SK-N-SH (cell line): ENCODE results near the gene POLD3. TPM values are rescaled to one million over a fixed set of nuclear protein-coding genes. Genes with fewer than 3 reads are reported as not detected.

Experiments
- CTCF ChIA-PET: fragments of 300-600, 350-600 bp; formaldehyde crosslinking; extraction: SDS; loops from one replicate; lab custom pipeline; 2021; lab: Yijun Ruan, JAX
- POLR2A ChIA-PET: fragments of 350-600 bp; sonication (Branson Sonifier 250); formaldehyde crosslinking; extraction: SDS; loops from one replicate; lab custom pipeline; 2020; ENCODE audit warnings: antibody characterized with exemption, inconsistent platforms; lab: Yijun Ruan, JAX
- DNase-seq: peaks from one replicate; pipeline ENCODE4 v3.0.0; 2012
- H2AFZ ChIP-seq: fragments of 200-600 bp; sonication (generic); 2 replicates; pipeline ENCODE4 v1.8.1; 2016; ENCODE audit warnings: antibody characterized with exemption, mild to moderate bottlenecking, low read depth
- H3F3A ChIP-seq: fragments of 200-600 bp; sonication (generic); replicated peaks from 2 replicates; pipeline ENCODE3; 2016; ENCODE audit warnings: antibody characterized with exemption, mild to moderate bottlenecking; ENCODE audit not compliant: insufficient read depth
- H3K27ac ChIP-seq, 2 experiments: fragments of 200-500 bp in 1 of 2; fragments of 200-600 bp in 1 of 2; sonication (Bioruptor generic) in 1 of 2; sonication (generic), shearing (Covaris generic) in 1 of 2; 2 replicates each; pipeline versions ENCODE4 v1.5.1 to v1.6.1; 2014 to 2016; ENCODE audit warnings: low read depth in 2 of 2, inconsistent platforms in 1 of 2, low read length in 1 of 2, mild to moderate bottlenecking in 1 of 2, mixed read lengths in 1 of 2
- H3K27me3 ChIP-seq: fragments of 200-600 bp; sonication (generic), shearing (Covaris generic); 2 replicates; pipeline ENCODE4 v1.6.1; 2016; ENCODE audit warnings: mixed run types; ENCODE audit not compliant: insufficient read depth
- H3K36me3 ChIP-seq, 2 experiments: fragments of 200-500 bp in 1 of 2; fragments of 200-600 bp in 1 of 2; sonication (Bioruptor generic) in 1 of 2; sonication (generic) in 1 of 2; replicated peaks in 1 of 2; 2 replicates each; pipeline versions ENCODE3 to v1.5.1; 2014 to 2016; ENCODE audit warnings: low read length in 1 of 2, mild to moderate bottlenecking in 1 of 2; ENCODE audit not compliant: insufficient read depth in 2 of 2, control insufficient read depth in 1 of 2
- H3K4me1 ChIP-seq, 2 experiments: fragments of 200-500 bp in 1 of 2; fragments of 200-600 bp in 1 of 2; sonication (Bioruptor generic) in 1 of 2; sonication (generic), shearing (Covaris generic) in 1 of 2; 2 replicates each; pipeline versions ENCODE4 v1.5.1 to v1.6.1; 2014 to 2016; ENCODE audit warnings: low read depth in 1 of 2, low read length in 1 of 2, mixed run types in 1 of 2; ENCODE audit not compliant: insufficient read depth in 2 of 2, control insufficient read depth in 1 of 2
- H3K4me2 ChIP-seq: fragments of 200-600 bp; sonication (generic), shearing (Covaris generic); 2 replicates; pipeline ENCODE4 v1.6.1; 2017; ENCODE audit warnings: mixed run types
- H3K4me3 ChIP-seq, 2 experiments: fragments of 200-500 bp in 1 of 2; fragments of 200-600 bp in 1 of 2; sonication (Bioruptor generic) in 1 of 2; sonication (generic), shearing (Covaris generic) in 1 of 2; 2 replicates each; pipeline versions ENCODE4 v1.5.1 to v1.8.1; 2014 to 2016; ENCODE audit warnings: low read depth in 2 of 2, inconsistent platforms in 1 of 2, low read length in 1 of 2, mild to moderate bottlenecking in 1 of 2, mixed read lengths in 1 of 2, moderate library complexity in 1 of 2
- H3K79me2 ChIP-seq: fragments of 200-600 bp; sonication (generic); 2 replicates; pipeline ENCODE4 v1.8.1; 2017; ENCODE audit warnings: mild to moderate bottlenecking; ENCODE audit not compliant: insufficient read depth
- H3K9ac ChIP-seq: fragments of 200-600 bp; sonication (generic); 2 replicates; pipeline ENCODE4 v1.6.1; 2017; ENCODE audit warnings: mixed run types
- H3K9me2 ChIP-seq: fragments of 200-600 bp; sonication (generic); 2 replicates; pipeline ENCODE4 v1.6.1; 2017; ENCODE audit warnings: mixed run types
- H3K9me3 ChIP-seq: fragments of 200-600 bp; sonication (generic); 2 replicates; pipeline ENCODE4 v1.6.1; 2017; ENCODE audit warnings: mixed run types, mild to moderate bottlenecking, moderate library complexity
- H4K20me1 ChIP-seq: fragments of 200-600 bp; sonication (generic); 2 replicates; pipeline ENCODE4 v1.6.1; 2017; ENCODE audit warnings: mild to moderate bottlenecking, mixed run types; ENCODE audit not compliant: insufficient read depth
- ELF1 ChIP-seq: IDR thresholded peaks from 2 replicates; pipeline ENCODE4 v1.4.0; 2012
- EP300 ChIP-seq, 2 experiments: IDR thresholded peaks; 2 replicates each; pipeline versions ENCODE4 v1.4.0 to v1.6.1; 2012; ENCODE audit warnings: borderline replicate concordance in 1 of 2, low read depth in 1 of 2, low read length in 1 of 2
- EZH2phosphoT487 ChIP-seq: fragments of 200-600 bp; sonication (generic); IDR thresholded peaks from 2 replicates; pipeline ENCODE4 v1.6.1; 2017; ENCODE audit warnings: low read depth, mixed run types, mild to moderate bottlenecking, antibody characterized with exemption, moderate library complexity, borderline replicate concordance
- FOSL2 ChIP-seq: IDR thresholded peaks from 2 replicates; pipeline ENCODE4 v1.4.0; 2012; ENCODE audit warnings: low read depth, mild to moderate bottlenecking, moderate library complexity, borderline replicate concordance
- FOXJ3 ChIP-seq: sonication (generic); formaldehyde crosslinking; IDR thresholded peaks from 2 replicates; pipeline ENCODE4 v1.5.1; 2020; ENCODE audit warnings: mild to moderate bottlenecking, missing genetic modification reagents
- GATA2 ChIP-seq: sonication (generic); formaldehyde crosslinking; IDR thresholded peaks from 2 replicates; pipeline ENCODE4 v1.5.0; 2020; ENCODE audit warnings: mild to moderate bottlenecking, missing genetic modification reagents
- JUND ChIP-seq: IDR thresholded peaks from 2 replicates; pipeline ENCODE4 v1.4.0; 2012
- NFIC ChIP-seq: IDR thresholded peaks from 2 replicates; pipeline ENCODE4 v1.4.0; 2012; ENCODE audit warnings: borderline replicate concordance
- POLR2AphosphoS5 ChIP-seq: IDR thresholded peaks from 2 replicates; pipeline ENCODE4 v1.6.1; 2012; ENCODE audit warnings: low read depth, low read length
- RAD21 ChIP-seq: IDR thresholded peaks from 2 replicates; pipeline ENCODE4 v1.6.1; 2012; ENCODE audit warnings: mild to moderate bottlenecking, low read length
- SMC3 ChIP-seq: IDR thresholded peaks from 2 replicates; pipeline ENCODE4 v1.6.1; 2012; ENCODE audit warnings: low read depth, low read length, improper control_type of control experiment
- TAF1 ChIP-seq: IDR thresholded peaks from 2 replicates; pipeline ENCODE4 v1.6.1; 2012; ENCODE audit warnings: low read depth, mild to moderate bottlenecking, low read length, moderate library complexity, borderline replicate concordance
- TCF12 ChIP-seq: IDR thresholded peaks from 2 replicates; pipeline ENCODE4 v1.4.0; 2012
- YY1 ChIP-seq: IDR thresholded peaks from 2 replicates; pipeline ENCODE4 v1.4.0; 2012; ENCODE audit warnings: low read depth, mild to moderate bottlenecking
- WGBS: methylation state at CpG from one replicate; pipeline ENCODE4 v1.1.6; 2017; ENCODE audit warnings: low lambda C conversion rate; 5-methylcytosine and 5-hydroxymethylcytosine counted together
- polyA plus RNA-seq, 3 experiments: library from polyadenylated mRNA; depleted of rRNA; stranded (reverse); fragments of >200 nt; gene quantifications; 2 replicates each; pipeline ENCODE4 v1.2.3, GENCODE V29; 2012
- TF ChIP-seq, protein P1 (sequence below): fragments of 150-350 bp; IDR thresholded peaks from 2 replicates; pipeline ENCODE4 v1.6.1; 2016; ENCODE audit warnings: mild to moderate bottlenecking, low read depth, low read length
- TF ChIP-seq, protein P2 (sequence below): IDR thresholded peaks from 2 replicates; pipeline ENCODE4 v1.4.0; 2012; ENCODE audit warnings: low read depth
- TF ChIP-seq, protein P3 (sequence below): fragments of 200-600 bp; sonication (generic); IDR thresholded peaks from 2 replicates; pipeline ENCODE4 v1.6.1; 2017; ENCODE audit warnings: antibody characterized with exemption, mild to moderate bottlenecking, moderate library complexity
- TF ChIP-seq, protein P4 (sequence below): IDR thresholded peaks from 2 replicates; pipeline ENCODE4; 2012

Gene POLD3
- polyA plus RNA-seq, 1 of the 3 experiments (the other 2 are of a cell fraction), result 7.9 TPM

DNA sequence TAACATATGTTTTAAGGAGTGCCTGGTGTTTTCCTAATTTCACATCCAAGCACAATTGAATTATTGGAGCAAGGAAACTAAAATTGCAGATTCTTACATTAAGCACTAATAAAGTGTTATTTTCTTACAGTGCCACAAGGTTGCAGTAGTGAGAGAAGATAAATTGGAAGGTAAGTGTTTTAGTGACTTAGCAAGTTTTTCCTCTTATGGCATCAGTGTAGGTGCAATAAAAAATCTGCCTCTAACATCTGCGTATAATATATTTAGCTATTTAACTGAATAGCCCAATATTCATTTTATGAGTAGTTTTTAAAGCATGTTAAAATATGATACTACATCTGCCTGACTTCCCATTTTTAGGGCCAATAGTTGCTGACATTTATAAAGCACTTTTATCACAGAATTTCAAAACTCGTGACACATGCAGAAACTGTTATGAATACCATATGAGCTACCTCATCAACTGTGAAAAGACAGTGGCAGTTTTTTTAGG is 19.0 kb downstream of the POLD3 start:
- H3K4me1 ChIP-seq, result no peaks in the 10 kb centered on the region
- POLR2A ChIA-PET, result no interaction called here

More for the DNA sequence above, 19.0 kb downstream of the POLD3 start:
- CTCF ChIA-PET, result interaction anchor here (0.6 to 2.1 kb wide), 10 partner anchors 11 to 119 kb away, joined by 3 to 11 read pairs (median 4); partner anchors contain the start of gene POLD3
- DNase-seq, result peak; percentile 29
- Histone ChIP-seq H3K9me3 (no peaks in the 10 kb centered on the region), H3K4me3 (no peak overlapping the region), H2AFZ (no peak overlapping the region), H3K27ac (peak overlapping the region in 1 of 2 experiments; percentile 44; a peak in 2 of 4 replicates), H3K27me3 (no peaks in the 10 kb centered on the region), H4K20me1 (no peaks in the 10 kb centered on the region), H3K9me2 (no peaks in the 10 kb centered on the region), H3K4me2 (no peak overlapping the region), H3F3A (peaks cover 6% of the 10 kb centered on the region), H3K79me2 (0 out of 2 replicates have a peak, but pooled peaks cover 3% of the 10 kb centered on the region), H3K36me3 (peaks cover 28 to 35% of the 10 kb centered on the region in 2 experiments), H3K9ac (no peak overlapping the region; the same call in 1 of the 2 replicates)
- TF ChIP-seq ELF1 (no peak), TAF1 (no peak), EP300 (IDR thresholded peaks at IDR 0.05; ENCODE audit: borderline replicate concordance in 1 of 2, low read depth in 1 of 2, low read length in 1 of 2) (no peak), SMC3 (peak; percentile 45), YY1 (no peak), RAD21 (peak; percentile 51), FOSL2 (no peak), NFIC (no peak), TCF12 (no peak), JUND (no peak), EZH2phosphoT487 (no peak), GATA2 (CRISPR knock-in tag) (no peak), POLR2AphosphoS5 (no peak), FOXJ3 (CRISPR knock-in tag) (no peak)
- TF ChIP-seq, protein P1, sequence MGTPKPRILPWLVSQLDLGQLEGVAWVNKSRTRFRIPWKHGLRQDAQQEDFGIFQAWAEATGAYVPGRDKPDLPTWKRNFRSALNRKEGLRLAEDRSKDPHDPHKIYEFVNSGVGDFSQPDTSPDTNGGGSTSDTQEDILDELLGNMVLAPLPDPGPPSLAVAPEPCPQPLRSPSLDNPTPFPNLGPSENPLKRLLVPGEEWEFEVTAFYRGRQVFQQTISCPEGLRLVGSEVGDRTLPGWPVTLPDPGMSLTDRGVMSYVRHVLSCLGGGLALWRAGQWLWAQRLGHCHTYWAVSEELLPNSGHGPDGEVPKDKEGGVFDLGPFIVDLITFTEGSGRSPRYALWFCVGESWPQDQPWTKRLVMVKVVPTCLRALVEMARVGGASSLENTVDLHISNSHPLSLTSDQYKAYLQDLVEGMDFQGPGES, result no peak
- TF ChIP-seq, protein P2, sequence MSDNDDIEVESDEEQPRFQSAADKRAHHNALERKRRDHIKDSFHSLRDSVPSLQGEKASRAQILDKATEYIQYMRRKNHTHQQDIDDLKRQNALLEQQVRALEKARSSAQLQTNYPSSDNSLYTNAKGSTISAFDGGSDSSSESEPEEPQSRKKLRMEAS, result no peak
- TF ChIP-seq, protein P3, sequence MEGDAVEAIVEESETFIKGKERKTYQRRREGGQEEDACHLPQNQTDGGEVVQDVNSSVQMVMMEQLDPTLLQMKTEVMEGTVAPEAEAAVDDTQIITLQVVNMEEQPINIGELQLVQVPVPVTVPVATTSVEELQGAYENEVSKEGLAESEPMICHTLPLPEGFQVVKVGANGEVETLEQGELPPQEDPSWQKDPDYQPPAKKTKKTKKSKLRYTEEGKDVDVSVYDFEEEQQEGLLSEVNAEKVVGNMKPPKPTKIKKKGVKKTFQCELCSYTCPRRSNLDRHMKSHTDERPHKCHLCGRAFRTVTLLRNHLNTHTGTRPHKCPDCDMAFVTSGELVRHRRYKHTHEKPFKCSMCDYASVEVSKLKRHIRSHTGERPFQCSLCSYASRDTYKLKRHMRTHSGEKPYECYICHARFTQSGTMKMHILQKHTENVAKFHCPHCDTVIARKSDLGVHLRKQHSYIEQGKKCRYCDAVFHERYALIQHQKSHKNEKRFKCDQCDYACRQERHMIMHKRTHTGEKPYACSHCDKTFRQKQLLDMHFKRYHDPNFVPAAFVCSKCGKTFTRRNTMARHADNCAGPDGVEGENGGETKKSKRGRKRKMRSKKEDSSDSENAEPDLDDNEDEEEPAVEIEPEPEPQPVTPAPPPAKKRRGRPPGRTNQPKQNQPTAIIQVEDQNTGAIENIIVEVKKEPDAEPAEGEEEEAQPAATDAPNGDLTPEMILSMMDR, result peak; percentile 71
- TF ChIP-seq, protein P4, sequence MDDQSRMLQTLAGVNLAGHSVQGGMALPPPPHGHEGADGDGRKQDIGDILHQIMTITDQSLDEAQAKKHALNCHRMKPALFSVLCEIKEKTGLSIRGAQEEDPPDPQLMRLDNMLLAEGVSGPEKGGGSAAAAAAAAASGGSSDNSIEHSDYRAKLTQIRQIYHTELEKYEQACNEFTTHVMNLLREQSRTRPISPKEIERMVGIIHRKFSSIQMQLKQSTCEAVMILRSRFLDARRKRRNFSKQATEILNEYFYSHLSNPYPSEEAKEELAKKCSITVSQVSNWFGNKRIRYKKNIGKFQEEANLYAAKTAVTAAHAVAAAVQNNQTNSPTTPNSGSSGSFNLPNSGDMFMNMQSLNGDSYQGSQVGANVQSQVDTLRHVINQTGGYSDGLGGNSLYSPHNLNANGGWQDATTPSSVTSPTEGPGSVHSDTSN, result no peak
- 49% methylated on average over 2 of the region's 2 CpGs for WGBS
